LNCAP (cell line): ENCODE measurements around the gene GALNT2.

Source experiments
- CTCF ChIP-seq: fragments of 450-650 bp; IDR thresholded peaks from 2 replicates; pipeline ENCODE4 v1.5.1; 2017; ENCODE audit warnings: mild to moderate bottlenecking

The GALNT2 gene

GRCh38 chr1:230248889-230249270 is 181.8 kb downstream of the GALNT2 start:
- TF ChIP-seq CTCF = no peak

DNA sequence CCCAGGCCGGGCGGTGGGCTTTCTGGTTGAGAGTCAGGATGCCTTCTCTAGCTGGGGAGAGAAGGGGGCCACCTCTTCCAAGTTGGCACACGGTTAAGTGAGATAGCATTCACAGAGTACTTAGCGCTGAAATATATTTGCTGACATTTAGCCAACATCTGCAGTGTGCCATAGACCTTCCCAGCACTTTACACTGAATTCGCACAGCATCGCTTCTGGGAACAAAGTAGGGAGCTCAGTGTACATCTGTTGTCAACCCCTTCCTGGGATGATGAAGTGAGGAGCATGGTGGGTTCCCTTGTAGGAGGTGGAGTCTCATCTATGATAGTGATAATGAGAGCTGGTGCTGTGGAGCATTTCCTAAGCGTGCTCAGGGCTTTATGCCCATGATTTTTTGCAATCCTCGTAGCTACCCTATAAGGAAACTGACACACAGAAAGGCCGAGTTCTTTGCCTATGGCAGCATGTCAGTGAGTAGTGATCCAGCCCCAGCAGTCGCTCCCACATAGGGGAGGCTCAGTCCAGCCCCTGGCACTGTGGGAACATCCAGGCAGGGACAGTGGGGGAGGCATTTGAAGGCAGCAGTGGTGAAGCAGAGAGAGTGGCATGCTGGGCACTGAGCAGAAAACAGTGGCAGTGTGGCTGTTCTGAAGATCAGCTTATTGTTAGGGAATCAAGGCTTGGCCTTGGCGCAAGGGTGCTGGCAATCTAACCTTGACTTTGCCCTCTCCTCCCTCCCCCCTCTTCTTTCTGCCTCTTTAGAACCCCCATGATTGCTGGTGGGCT is 182.8 kb downstream of the GALNT2 start:
- TF ChIP-seq CTCF = no peak

- no peak for TF ChIP-seq CTCF
Observed at GRCh38 chr1:230250666-230251065, 183.6 kb downstream of the GALNT2 start.

DNA sequence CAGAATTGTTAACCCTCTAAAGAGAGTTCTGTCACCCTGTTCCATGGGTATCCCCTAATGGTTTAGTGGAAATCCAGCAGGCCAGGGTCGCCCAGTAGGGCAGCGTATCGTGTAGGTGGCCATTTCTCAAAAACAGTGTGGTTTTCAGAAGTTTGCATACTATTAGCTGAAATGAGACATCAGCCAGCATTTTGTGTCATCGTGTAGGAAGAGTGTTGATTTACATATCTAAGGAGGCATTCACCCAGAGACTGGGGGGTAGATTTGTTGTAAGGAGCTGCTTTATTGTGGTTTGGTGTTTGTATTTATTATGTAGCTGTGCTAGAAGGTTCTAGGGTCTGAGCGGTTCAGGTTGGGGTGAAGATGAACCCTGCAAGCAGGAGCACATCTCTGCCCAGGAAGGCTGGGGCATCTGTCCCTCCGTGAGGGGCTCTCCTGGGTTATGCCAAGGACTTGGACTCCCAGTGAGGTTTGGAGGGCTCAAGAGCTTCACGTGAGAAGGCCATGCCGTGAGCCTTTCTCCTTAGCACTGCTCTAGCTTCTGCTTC is 184.7 kb downstream of the GALNT2 start:
- TF ChIP-seq CTCF = no peak

DNA sequence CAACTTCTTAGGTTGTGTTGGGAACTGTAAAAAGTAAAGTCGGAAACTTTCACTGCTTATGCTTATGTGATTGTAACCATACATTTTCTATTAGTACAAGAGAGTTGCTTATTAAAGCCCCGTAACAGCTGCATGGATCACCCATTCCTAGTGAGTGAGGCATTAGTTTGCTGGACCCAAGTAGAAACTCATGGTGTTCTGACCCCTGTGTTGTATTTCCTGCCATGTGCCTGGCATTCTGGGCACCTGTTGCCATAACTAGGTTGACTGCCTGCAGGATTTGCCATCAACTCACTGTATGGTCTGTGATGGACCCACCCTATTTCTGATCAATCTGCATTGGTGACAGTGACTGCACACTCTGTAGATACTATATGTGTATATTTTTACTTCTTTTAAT is 186.1 kb downstream of the GALNT2 start:
- TF ChIP-seq CTCF = no peak

- no peak for TF ChIP-seq CTCF
Observed at GRCh38 chr1:230254265-230254664, 187.2 kb downstream of the GALNT2 start.

DNA sequence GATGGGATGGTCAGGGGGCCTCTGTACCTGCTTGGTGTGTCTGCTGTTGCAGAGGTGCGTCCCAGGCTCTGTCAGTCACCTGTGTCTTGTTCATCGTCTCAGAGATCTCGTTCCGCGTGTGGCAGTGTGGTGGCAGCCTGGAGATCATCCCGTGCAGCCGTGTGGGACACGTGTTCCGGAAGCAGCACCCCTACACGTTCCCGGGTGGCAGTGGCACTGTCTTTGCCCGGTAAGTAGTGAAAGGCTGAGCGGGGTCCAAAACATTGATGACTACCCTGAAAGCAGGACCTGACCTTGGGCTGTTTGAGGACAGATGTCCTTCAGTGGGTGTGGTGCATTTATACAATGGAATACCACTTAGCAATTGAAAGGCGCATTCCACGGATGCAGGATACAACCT is 188.1 kb downstream of the GALNT2 start:
- no peak for TF ChIP-seq CTCF
